ENCODE results near the gene XRCC6.
A peak's percentile ranks its signal among the peaks of the same experiment; 100 is the strongest.
"Not testable (repeated sequence)": the region's sequence is repeated elsewhere in the genome, so short reads cannot be mapped to it uniquely, and the experiment has no call there.

The XRCC6 gene

GRCh38 chr22:41621099-41621910 lies at the start of gene XRCC6:
Gene XRCC6 (plus strand): TSS chr22:41621295. CDS start chr22:41622005, 710 bp downstream.
- peak; percentile 99 for DNase-seq

- no peak for DNase-seq
Observed at GRCh38 chr22:41571786-41572185, 49.3 kb upstream of the XRCC6 start.

GRCh38 chr22:41572305-41572704 lies 48.8 kb upstream of the XRCC6 start:
- DNase-seq = not testable (repeated sequence)

GRCh38 chr22:41573677-41574076 lies 47.4 kb upstream of the XRCC6 start:
- DNase-seq = no peak

GRCh38 chr22:41574847-41575381 lies 46.2 kb upstream of the XRCC6 start:
- DNase-seq = no peak

- DNase-seq = no peak
Observed at GRCh38 chr22:41575533-41575932, 45.6 kb upstream of the XRCC6 start.

GRCh38 chr22:41576877-41577276 lies 44.2 kb upstream of the XRCC6 start:
- peak; percentile 54 for DNase-seq

GRCh38 chr22:41578114-41578513 lies 43.0 kb upstream of the XRCC6 start:
- DNase-seq = no peak

GRCh38 chr22:41578818-41579217 lies 42.3 kb upstream of the XRCC6 start:
- DNase-seq = no peak

GRCh38 chr22:41579297-41579996 lies 41.6 kb upstream of the XRCC6 start:
- no peak for DNase-seq

GRCh38 chr22:41579997-41580355 lies 41.1 kb upstream of the XRCC6 start:
- DNase-seq = no peak

- no peak for DNase-seq
Observed at GRCh38 chr22:41582694-41583093, 38.4 kb upstream of the XRCC6 start.

- no peak for DNase-seq
Observed at GRCh38 chr22:41584881-41585280, 36.2 kb upstream of the XRCC6 start.

- no peak for DNase-seq
Observed at GRCh38 chr22:41585898-41586297, 35.2 kb upstream of the XRCC6 start.

GRCh38 chr22:41587347-41587723 lies 33.8 kb upstream of the XRCC6 start:
- DNase-seq = no peak

- DNase-seq = peak; percentile 100
Observed at GRCh38 chr22:41589391-41590241, 31.5 kb upstream of the XRCC6 start, which contains the start of gene PMM1. Gene PMM1 (minus strand): TSS chr22:41589840. CDS start chr22:41589805, 35 bp downstream.

- not testable (repeated sequence) for DNase-seq
Observed at GRCh38 chr22:41593336-41593960, 27.6 kb upstream of the XRCC6 start.

- no peak for DNase-seq
Observed at GRCh38 chr22:41595703-41596102, 25.4 kb upstream of the XRCC6 start.

GRCh38 chr22:41596776-41597634 lies 24.1 kb upstream of the XRCC6 start:
- DNase-seq = peak; percentile 26

GRCh38 chr22:41597635-41597953 lies 23.5 kb upstream of the XRCC6 start:
- no peak for DNase-seq

GRCh38 chr22:41598081-41598480 lies 23.0 kb upstream of the XRCC6 start:
- peak; percentile 85 for DNase-seq

Data from fibroblast of skin of right quadriceps (primary cell).